GM12872 (cell line): ENCODE measurements around the gene TMEM123.

ENCODE experiments used
- CTCF ChIP-seq: IDR thresholded peaks from 3 replicates; pipeline ENCODE4 v1.5.1; 2011; ENCODE audit warnings: low read depth, mild to moderate bottlenecking, low read length, moderate library complexity; ENCODE audit not compliant: insufficient read depth

TMEM123 gene

DNA sequence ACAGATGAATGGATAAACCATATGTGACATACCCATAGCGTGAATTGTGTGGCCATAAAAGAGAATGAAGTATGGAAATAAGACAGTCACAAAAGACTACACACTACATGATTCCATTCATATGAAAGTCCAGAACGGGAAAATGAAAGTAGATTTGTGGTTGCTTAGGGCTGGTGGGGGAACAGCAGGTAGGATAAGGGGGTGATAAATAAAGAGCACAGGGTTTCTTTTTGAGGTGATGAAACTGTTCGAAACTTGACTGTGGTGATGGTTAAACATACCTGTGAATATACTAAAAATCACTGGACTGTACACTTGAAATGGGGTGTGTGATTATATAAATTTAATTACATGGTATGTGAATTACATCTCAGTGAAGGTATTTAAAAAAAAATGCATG, 16.9 kb downstream of the TMEM123 start:
- TF ChIP-seq CTCF = no peak

- no peak for TF ChIP-seq CTCF
These were observed 21.2 kb downstream of the TMEM123 start for GRCh38 chr11:102431404-102431803.

DNA sequence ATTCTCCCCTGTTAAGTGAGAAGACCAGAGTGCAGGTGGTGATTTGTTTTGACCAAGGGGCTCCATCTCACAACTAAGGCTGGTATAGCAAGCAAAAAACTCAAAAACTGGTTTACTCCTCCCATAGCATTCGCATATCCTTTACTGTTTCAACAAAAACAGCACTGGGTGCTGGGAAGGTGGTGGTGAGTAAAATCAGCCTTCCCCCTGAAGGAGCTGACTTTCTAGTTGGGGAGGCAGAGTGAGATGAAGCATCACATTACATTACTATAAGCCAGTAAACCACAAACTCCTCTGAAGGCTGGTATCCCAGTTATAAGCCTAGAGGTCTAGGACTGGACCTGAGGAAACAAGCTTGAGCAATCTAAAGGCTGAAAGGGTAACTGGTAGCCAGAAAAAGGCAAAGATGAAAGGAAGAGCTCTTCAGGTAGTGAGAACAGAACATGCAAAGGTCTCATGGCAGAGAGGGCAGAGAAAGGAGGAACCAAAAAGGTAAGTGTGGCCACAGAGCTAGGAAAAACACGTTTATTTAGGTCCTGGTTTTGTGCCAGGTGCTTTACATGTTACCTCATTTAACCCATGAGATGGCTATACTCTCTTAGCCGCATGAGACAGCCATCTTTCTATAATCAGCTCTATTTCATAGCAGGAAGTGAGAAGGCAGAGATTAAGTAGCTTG, 22.3 kb downstream of the TMEM123 start:
- no peak for TF ChIP-seq CTCF

DNA sequence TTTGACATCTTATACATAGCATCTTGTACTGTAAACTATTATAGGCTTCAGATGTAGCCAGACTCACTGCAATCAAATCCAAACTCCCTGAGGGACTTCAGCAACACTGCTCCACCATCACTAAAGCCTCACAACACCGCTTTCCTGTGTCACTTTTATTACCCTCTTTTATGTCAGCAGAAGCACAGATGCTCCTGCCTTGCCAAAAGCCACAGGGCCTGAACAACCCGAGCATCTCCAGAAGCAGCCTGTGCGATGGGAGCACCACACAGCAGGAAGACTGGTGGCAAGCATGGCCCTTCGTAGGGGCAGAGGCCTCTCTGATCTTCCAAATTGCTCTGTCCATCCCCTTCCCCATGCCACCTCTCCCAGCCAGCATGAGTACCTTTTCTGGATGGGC, 22.9 kb downstream of the TMEM123 start:
- TF ChIP-seq CTCF = no peak

DNA sequence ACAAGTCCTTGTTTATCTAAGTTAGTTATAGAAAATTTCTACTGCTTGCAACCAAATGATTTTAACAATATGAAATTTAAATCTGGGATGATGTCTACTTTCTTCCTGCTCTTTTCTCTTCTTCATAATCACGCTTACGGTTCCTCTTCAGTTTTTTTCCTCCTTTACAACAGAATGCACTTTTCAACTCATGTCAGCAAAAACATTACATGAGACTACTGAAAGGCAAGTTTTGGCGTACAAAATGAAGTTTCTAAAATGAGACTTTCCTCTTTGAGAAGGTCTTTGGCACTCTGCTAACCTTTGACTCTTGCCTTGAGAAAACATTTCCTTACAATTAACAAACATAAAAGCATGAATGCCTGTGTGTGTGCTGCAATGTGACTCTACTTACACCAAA, 23.3 kb downstream of the TMEM123 start:
- no peak for TF ChIP-seq CTCF

GRCh38 chr11:102428696-102429095, 23.9 kb downstream of the TMEM123 start:
- TF ChIP-seq CTCF = no peak

DNA sequence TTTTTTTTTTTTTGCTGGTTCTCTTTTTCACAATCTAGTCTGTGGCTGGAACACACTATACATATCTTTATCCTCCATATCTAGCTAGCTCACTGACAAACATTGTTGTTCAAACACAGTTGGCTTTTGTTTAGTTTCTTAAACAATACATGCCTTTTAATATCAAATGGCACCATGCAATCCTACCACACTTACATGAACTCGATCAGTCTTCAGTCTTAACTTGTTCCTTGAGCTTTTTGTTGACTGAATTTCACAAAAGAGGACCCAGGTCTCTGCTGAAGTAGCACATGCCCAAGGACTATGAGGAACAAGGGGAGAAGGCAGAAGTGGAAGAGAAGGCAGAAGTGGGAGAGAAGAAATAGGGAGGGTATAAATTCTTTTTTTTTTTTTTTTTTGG, 25.5 kb downstream of the TMEM123 start:
- no peak for TF ChIP-seq CTCF
